Measurements from ENCODE around the gene TMEM145.

DNA sequence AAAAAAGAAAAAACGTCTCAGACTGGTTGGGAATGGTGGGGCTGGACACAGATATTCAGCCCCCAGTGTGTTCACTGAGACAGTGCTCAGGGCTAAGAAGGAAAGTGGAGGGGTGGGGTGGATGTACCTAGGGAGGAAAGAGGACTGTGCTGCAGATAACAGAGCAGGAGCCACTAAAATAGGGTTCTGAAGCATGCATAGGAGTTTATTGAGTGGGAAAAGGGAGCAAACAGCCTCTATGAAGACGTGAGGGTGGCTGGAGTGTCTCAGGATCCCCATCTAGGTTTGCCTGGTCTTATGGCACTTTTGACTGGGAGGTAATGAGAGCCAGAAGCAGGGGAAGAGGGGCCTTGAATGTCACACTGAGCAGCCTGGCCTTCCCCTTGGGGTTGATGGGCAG lies 15.7 kb downstream of the TMEM145 start:
- TF ChIP-seq FOXP2 (optimal IDR thresholded peaks at IDR 0.05; ENCODE audit: borderline replicate concordance, extremely low read depth, extremely low read length, insufficient read depth) = no peak
- no peak for TF ChIP-seq TAF1 (IDR thresholded peaks at IDR 0.05; ENCODE audit: borderline replicate concordance, insufficient read depth, low read length)
- no peak for TF ChIP-seq SIN3A (IDR thresholded peaks at IDR 0.05; ENCODE audit: borderline replicate concordance, insufficient read depth, low read length)
- no peak for TF ChIP-seq POLR2AphosphoS5 (IDR thresholded peaks at IDR 0.05; ENCODE audit: low read depth, low read length)
